Measurements from ENCODE around the gene FOXC1. TPM values are rescaled to one million over a fixed set of nuclear protein-coding genes. Genes with fewer than 3 reads are reported as not detected.

The FOXC1 gene
- 0.46 and 0.55 TPM in 2 replicates for total RNA-seq (2016; rRNA removed; fragmentation: Illumina TruSeq; extraction: Trizol)
- total RNA-seq (2016; cell fraction: cytosol; rRNA removed; fragmentation: Illumina TruSeq; extraction: Trizol; ENCODE audit: low read depth): 0.09 TPM in 1 of 2 replicates, not detected in the other
- total RNA-seq (2016; cell fraction: insoluble cytoplasmic fraction; rRNA removed; fragmentation: Illumina TruSeq; extraction: Trizol): 0.42 and 0.50 TPM in 2 replicates
- total RNA-seq (2016; cell fraction: membrane; rRNA removed; fragmentation: Illumina TruSeq; extraction: Trizol): 0.28 and 0.31 TPM in 2 replicates
- total RNA-seq (2016; cell fraction: nucleus; rRNA removed; fragmentation: Illumina TruSeq; extraction: Trizol): 0.47 and 0.50 TPM in 2 replicates
- 0.37 and 0.44 TPM in 2 replicates for polyA plus RNA-seq (2011; rRNA removed)
- 0.19 and 0.23 TPM in 2 replicates for polyA plus RNA-seq (2011; cell fraction: cytosol; rRNA removed)
- 0.23 and 0.27 TPM in 2 replicates for polyA plus RNA-seq (2011; cell fraction: nucleus; rRNA removed)
- polyA plus RNA-seq (2012): 0.30 and 0.53 TPM in 2 replicates
- 0.05 and 0.09 TPM in 2 replicates for polyA plus RNA-seq (2016; cell fraction: cytosol; fragmentation: Illumina TruSeq; extraction: Trizol; ENCODE audit: low read depth)
- 0.89 and 1.2 TPM in 2 replicates for polyA plus RNA-seq (2016; cell fraction: insoluble cytoplasmic fraction; fragmentation: Illumina TruSeq; extraction: Trizol; ENCODE audit: low read depth)
- polyA plus RNA-seq (2016; cell fraction: membrane; fragmentation: Illumina TruSeq; extraction: Trizol; ENCODE audit: low read depth): 0.26 and 0.35 TPM in 2 replicates
- 0.72 and 0.95 TPM in 2 replicates for polyA plus RNA-seq (2016; cell fraction: nucleus; fragmentation: Illumina TruSeq; extraction: Trizol; ENCODE audit: insufficient read depth, low read depth)
- polyA minus RNA-seq (2011; rRNA and poly(A)+ RNA removed; ENCODE audit: low replicate concordance): 0.30 and 18.3 TPM in 2 replicates
- 0.30 and 0.97 TPM in 2 replicates for polyA minus RNA-seq (2011; cell fraction: cytosol; rRNA and poly(A)+ RNA removed)
- 0.25 and 0.52 TPM in 2 replicates for polyA minus RNA-seq (2011; cell fraction: nucleus; rRNA and poly(A)+ RNA removed)
- Bru-seq, nascent RNA: percentile 47 among the genes with signal in this experiment
- percentile 58 among the genes with signal in this experiment for BruChase-seq, experiment 1, labeled RNA remaining after a 6-hour chase
- BruChase-seq, experiment 2, labeled RNA remaining after a 2-hour chase: percentile 67 among the genes with signal in this experiment
- long read RNA-seq, experiment 1: 0 reads
- long read RNA-seq, experiment 2, transcript FOXC1-202 (1 exons, 3,831 nt): major isoform, 9 of 11 reads
- long read RNA-seq, experiment 2, partial matches to known transcripts: 0 of 11 reads
- long read RNA-seq, experiment 2, other reads (novel, unspliced or antisense): 0 of 11 reads

- H2AFZ ChIP-seq (ENCODE audit: low read length): no peak within 1 kb of the TSS
- peaks cover 48% of the 10 kb centered on the region for H3K4me1 ChIP-seq (ENCODE audit: insufficient read depth, low read length)
- FAIRE-seq (peak; percentile 39), ATAC-seq (peak; percentile 71), DNase-seq (ENCODE audit: low spot score) (peak; percentile 71)
- BruUV-seq (replicated peaks): no TSS peak
- H3K4me2 ChIP-seq (ENCODE audit: low read depth, low read length): peak within 1 kb of the TSS; percentile 94
- H3K27me3 ChIP-seq (ENCODE audit: control insufficient read depth in 1 of 2, insufficient read depth in 2 of 2, low read length in 2 of 2): peaks cover 28 to 49% of the 10 kb centered on the region in 2 experiments
- peak within 1 kb of the TSS; percentile 57 to 73 (median 67) for H3K4me3 ChIP-seq (replicated peaks in 1 of 3; ENCODE audit: insufficient read depth in 1 of 3, low read depth in 2 of 3, low read length in 3 of 3)
- intact Hi-C loops (cut with micrococcal nuclease; ENCODE audit: unreplicated experiment) (no loop called here), in situ Hi-C loops (cut with HindIII; ENCODE audit: extremely low pct_ligation_motif_present, low pct_unique_long_range_greater_than_20kb) (loop anchor here (5.0 kb wide), 1 partner anchor 497 kb away; no protein-coding TSS in a partner anchor)
- peaks cover 11% of the 10 kb centered on the region; the same call in 1 of the 2 replicates for H4K20me1 ChIP-seq (ENCODE audit: insufficient read depth, low read length)
- CTCF ChIA-PET (ENCODE audit: low intra/inter-chr PET ratio, low total read pairs): no interaction called here
- no peak within 1 kb of the TSS for H3K9ac ChIP-seq (ENCODE audit: insufficient read depth, low read depth, low read length)
- H3K79me2 ChIP-seq (ENCODE audit: insufficient read depth, low read length): no peaks in the 10 kb centered on the region
- no peaks in the 10 kb centered on the region for H3K36me3 ChIP-seq (replicated peaks in 1 of 2; ENCODE audit: control insufficient read depth in 1 of 2, insufficient read depth in 2 of 2, low read length in 2 of 2)
- H3K9me3 ChIP-seq (ENCODE audit: low read length): no peaks in the 10 kb centered on the region
- WGBS (ENCODE audit: low lambda C conversion rate): 1% methylated on average over 36 of the region's 115 CpGs
- H3K27ac ChIP-seq (ENCODE audit: extremely low read length, insufficient read depth, low read length): no peak within 1 kb of the TSS
- POLR2A ChIA-PET: interaction anchor here (0.6 to 1.2 kb wide), 2 partner anchors 20 to 69 kb away, joined by 3 to 4 read pairs; no protein-coding TSS in a partner anchor
- no peak for TF ChIP-seq FOXO1 (CRISPR knock-in tag; IDR thresholded peaks at IDR 0.05)
- no peak for TF ChIP-seq ZNF274 (CRISPR knock-in tag; IDR thresholded peaks at IDR 0.05)
- TF ChIP-seq PAWR (CRISPR knock-in tag; IDR thresholded peaks at IDR 0.05; ENCODE audit: borderline replicate concordance): no peak
- TF ChIP-seq RERE (CRISPR knock-in tag; IDR thresholded peaks at IDR 0.05; ENCODE audit: low read depth): no peak
- TF ChIP-seq PHF8 (CRISPR knock-in tag; IDR thresholded peaks at IDR 0.05): no peak; the same call in 1 of the 2 replicates
- TF ChIP-seq GPBP1L1 (CRISPR knock-in tag; IDR thresholded peaks at IDR 0.05): no peak
Observed at GRCh38 chr6:1609648-1610496, at the start of gene FOXC1. Gene FOXC1 (plus strand): TSS chr6:1609915. CDS start chr6:1610446, 531 bp downstream.

Data from HepG2 (cell line).